ENCODE measurements around the gene P3H2.

P3H2 gene

GRCh38 chr3:190016966-190017365, 103.7 kb downstream of the P3H2 start:
- no peak for DNase-seq (ENCODE audit: low read depth)

- DNase-seq (ENCODE audit: low read depth), result no peak
These were observed 105.8 kb downstream of the P3H2 start for GRCh38 chr3:190014940-190015339.

DNA sequence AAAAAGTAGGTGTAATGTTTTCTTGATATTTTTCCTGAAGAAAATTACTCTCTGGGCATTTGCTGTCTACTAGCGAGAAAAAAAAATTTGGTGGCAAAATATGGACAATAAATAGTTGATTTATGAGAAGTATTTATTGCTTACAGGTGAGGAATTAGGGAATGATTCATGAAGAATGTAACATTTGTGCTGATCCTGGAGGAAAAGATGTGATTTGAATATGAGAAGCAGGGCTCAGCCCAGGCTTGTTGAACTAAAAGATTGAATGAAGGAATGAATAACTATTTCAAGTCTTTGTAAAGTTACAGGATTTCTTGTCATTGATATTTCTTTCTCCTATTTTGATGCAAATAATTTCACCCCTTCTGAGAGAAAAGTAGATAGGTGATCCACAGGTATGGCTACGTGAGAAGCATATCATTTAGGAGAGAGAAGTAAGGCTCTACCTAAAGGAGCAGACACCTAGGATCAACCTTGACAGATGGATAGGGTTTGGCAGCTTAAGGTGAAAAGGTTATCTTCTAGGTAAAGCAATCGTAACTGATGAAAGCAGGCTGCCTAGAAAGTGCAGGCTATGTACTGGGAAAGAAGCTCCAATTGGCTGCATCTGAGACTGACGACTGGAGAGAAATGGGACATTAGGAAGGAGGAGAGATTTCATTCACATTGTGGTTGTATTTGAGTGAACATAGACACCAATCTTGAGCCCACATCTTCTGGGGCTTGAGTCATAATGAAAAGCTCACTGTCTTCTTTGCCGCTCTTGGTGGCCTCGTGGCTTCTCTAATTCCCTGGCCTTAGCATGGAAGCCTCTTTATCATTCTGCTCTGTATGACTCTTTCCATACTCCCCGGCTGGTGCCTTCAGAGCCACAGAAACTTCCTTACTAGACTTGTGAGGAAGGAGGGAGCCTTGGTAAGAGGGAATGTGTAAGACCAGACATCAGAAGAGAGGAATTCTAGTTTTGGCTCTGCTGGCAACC, 106.5 kb downstream of the P3H2 start:
- no peak for DNase-seq (ENCODE audit: low read depth)

GRCh38 chr3:190012784-190013183, 107.9 kb downstream of the P3H2 start:
- DNase-seq (ENCODE audit: low read depth), result no peak

- peak; percentile 82 for DNase-seq (ENCODE audit: low read depth)
These were observed 108.3 kb downstream of the P3H2 start for GRCh38 chr3:190012314-190012782.

DNA sequence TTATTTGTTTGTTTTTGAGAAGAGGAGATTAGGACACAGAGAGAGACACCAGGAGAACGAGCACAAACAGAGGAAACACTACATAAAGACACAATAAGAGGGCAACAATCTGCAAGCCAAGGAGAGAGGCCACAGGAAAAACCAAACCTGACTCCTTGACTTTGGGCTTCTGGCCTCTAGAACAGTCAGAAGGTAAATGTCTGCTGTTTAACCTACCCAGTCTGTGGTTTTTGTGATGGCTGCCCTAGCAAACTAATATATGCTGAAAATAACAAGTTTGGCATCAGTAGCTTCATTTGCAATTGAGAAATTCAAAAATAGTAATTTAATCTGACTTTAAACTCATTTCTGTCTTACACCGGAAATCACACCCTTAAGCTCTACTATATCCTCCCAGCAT, 110.2 kb downstream of the P3H2 start:
- DNase-seq (ENCODE audit: low read depth), result no peak

GRCh38 chr3:190009614-190010013, 111.1 kb downstream of the P3H2 start:
- DNase-seq (ENCODE audit: low read depth), result no peak

DNA sequence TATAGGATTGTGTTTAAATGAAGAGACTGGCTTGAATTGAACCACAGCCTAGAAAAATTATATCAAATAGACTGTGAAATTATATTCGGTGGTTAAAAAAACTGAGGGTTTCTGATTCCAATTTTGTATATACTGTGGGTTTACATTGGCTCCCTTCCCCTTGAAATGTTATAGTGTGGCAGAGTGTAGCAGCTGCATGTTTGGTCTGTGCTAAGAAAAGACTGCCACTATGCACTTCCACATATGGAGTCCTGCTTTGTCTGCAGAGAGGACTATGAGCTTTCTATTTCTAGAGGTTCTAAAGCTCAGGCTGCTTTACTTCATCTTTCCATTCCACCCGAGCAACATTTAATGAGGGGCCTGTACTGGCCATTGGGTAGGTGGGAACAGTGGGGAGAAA, 112.3 kb downstream of the P3H2 start:
- no peak for DNase-seq (ENCODE audit: low read depth)

- DNase-seq (ENCODE audit: low read depth), result no peak
These were observed 115.2 kb downstream of the P3H2 start for GRCh38 chr3:190005343-190006113.

GRCh38 chr3:190004656-190005055, 116.0 kb downstream of the P3H2 start:
- no peak for DNase-seq (ENCODE audit: low read depth)

DNA sequence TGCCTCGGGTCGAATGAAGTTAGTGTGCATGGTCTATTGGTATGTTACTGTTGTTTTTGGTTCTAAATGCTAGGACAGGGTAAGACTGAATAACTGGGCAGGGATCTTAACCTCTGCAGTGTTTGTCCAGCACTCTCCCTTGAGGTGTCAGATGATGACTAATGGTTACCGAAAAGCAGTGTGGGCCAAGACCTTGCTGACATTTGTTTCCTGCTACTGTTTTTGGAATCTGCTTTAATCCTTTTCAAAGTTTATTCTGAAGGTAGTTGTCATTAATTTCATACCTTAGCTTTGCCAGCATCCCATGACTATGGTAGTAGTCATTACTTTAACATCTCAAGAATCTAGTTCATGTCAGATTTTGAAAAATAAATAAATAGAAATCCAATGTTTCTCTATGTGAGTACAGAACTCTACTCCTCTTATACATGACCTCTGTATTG, 117.0 kb downstream of the P3H2 start:
- DNase-seq (ENCODE audit: low read depth), result peak; percentile 94

DNA sequence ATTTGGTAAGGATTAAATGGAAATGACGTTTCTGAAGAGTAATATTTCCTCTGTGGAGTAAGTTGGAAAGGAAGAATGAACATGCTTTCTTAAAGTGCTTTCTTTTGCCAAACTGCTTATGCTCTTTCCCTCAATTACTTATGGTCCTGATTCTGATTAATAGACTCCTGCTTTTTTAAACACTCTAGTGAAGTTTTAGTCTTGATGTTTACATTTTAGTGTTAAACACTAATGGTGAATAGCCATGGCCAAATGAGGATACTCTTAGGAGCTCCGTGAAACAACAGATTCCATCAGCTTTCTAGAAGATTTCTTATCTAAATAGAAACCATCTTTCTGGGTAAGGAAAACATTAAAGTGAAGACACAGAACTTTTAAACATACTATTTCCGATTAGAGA, 117.6 kb downstream of the P3H2 start:
- no peak for DNase-seq (ENCODE audit: low read depth)

DNA sequence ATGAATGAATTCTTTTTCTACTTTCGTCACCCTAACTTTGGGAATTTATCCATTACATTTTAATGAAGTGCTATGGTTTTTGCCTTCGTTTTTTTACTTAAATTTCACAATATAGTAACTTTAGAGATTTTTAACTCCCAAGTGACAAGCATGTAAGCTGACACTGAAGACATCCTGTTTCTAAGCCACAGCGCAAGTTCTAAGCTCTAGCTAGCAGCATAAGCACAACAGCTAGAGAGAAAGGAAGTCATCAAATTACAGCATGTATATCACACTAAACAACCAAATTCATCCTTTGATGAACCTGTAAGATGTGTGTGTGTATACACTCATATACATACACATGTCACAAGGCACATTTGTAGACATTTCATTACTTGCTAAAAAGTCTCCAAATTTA, 119.3 kb downstream of the P3H2 start:
- DNase-seq (ENCODE audit: low read depth), result peak; percentile 19

DNA sequence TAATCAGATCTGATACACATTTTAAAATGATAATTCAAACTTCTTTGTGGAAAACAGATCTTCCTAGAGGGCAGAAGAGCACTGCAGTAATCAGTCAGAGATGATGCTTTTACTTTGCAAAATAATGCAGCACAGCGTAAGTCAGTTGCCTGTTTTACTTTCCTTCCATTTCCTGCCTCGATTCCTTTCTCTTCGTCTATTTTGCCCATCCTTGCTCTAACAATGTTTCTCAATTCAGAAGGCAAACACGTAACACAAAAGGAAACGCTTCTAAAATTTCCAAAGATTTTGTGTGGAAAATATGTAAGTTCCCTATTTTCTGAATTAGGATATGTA, 119.9 kb downstream of the P3H2 start:
- DNase-seq (ENCODE audit: low read depth), result no peak

- no peak for DNase-seq (ENCODE audit: low read depth)
These were observed 120.4 kb downstream of the P3H2 start for GRCh38 chr3:190000187-190000860.

DNA sequence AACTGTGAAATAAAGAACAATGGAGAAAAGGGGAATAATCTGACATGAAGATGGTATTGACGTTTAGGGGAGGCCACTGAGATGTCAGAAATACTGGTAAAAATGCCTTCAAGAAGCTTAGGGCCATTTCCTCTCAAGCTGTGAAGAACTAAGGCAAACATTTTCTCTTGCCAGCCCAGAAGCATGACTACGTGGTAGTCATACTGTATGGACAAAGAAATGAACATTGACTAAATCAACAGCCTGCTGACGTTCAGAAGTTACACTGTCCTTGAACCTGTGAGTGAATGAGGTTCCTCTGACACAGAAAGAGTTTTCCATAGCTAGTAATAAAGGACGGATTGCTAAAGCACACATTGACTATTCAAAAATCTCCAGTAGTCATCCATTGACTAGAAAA, 121.0 kb downstream of the P3H2 start:
- peak; percentile 11 for DNase-seq (ENCODE audit: low read depth)

DNA sequence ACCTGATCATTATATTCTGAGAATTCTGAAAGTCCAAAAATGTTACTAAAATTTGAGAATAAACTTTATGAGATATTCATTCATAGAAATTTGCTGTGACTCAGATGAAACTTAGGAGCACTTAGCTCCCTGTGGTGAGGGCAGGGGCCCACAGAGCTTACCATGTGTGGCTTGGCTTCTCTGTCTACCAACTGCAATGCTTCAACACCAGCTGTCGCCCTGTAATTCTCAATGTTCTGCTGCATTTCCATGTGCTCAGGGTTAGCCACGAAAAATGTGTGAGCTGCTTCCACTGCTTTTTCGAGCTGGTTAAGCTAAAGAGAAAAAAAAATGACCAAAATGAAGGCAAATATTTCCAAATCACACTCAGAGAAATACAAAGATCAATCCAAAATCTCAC, 125.6 kb downstream of the P3H2 start:
- DNase-seq (ENCODE audit: low read depth), result peak; percentile 31

GRCh38 chr3:189990826-189991225, 129.9 kb downstream of the P3H2 start:
- no peak for DNase-seq (ENCODE audit: low read depth)

- DNase-seq (ENCODE audit: low read depth), result no peak
These were observed 131.8 kb downstream of the P3H2 start for GRCh38 chr3:189988854-189989253.

DNA sequence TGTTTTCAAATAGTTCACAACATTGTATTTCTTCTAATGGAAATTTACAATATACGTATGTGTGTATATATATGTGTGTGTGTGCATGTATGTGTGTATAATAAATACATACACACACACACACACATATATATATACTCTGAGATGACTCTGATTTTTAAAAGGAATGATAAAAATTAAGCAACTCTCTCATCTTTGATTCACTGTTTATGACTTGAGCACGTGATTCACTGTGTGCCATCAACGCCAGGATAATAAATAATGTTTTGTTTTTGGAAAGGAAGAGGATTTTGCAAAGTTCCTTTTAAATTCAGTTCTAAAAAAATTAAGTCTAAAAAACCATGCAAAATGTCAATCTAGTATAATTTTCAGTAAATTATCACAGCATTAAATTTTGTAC, 132.4 kb downstream of the P3H2 start:
- DNase-seq (ENCODE audit: low read depth), result no peak

GRCh38 chr3:189985948-189986347, 134.7 kb downstream of the P3H2 start:
- DNase-seq (ENCODE audit: low read depth), result peak; percentile 58

DNA sequence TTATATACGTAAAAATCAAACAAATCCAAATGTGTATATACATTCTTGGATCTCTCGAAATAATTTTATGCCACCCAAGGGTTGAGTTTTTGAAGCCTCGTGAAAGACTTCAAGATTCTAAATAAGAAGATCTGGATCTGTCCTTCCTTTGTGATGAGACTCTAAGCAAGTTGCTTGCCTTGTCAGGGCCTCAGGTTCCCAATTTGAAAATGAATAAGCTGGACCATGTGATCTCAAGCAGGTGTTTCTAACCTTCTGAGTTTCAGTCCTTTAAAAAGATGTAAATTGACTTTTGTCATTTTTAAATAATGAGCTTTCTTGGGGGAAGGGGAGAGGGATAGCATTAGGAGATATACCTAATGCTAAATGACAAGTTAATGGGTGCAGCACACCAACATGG, 137.1 kb downstream of the P3H2 start:
- no peak for DNase-seq (ENCODE audit: low read depth)
